ENCODE data around the gene NRP1. TPM values are rescaled to one million over a fixed set of nuclear protein-coding genes. Genes with fewer than 3 reads are reported as not detected.

The NRP1 gene
- total RNA-seq, 2 donors from 2014 or later: 23.0 to 37.1 TPM

DNA sequence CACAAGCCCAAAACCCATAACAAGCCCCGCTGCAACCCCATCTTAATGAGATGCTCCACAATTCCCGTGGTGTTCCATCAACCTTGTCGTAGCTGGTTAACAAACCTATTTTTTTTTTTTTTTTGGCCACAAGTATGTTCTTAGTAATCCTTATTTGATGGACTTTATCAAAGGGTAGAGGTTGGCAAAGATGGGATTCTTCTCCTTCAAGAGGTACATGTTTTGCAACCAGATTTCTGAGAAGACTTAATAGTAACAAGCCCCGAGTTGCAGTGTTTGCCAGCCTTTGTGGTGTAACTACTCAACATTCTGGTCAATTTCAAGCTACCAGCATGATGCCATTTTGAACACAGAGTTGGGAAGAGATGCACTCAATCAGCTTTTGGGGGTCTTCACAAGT, 181.7 kb downstream of the NRP1 start:
- 97% methylated on average over 4 of the region's 4 CpGs for WGBS
- intact Hi-C loops (cut with DNase I): no loop called here
- peaks cover 3% of the 10 kb centered on the region for H3K4me1 ChIP-seq (replicated peaks)
- DNase-seq (ENCODE audit: low spot score): no peak
- no peak overlapping the region for H3K27ac ChIP-seq
- H3K4me3 ChIP-seq: no peak overlapping the region
- no peaks in the 10 kb centered on the region for H3K36me3 ChIP-seq
- H3K27me3 ChIP-seq (replicated peaks; ENCODE audit: insufficient read depth): no peaks in the 10 kb centered on the region
- no peaks in the 10 kb centered on the region for H3K9me3 ChIP-seq
- TF ChIP-seq POLR2AphosphoS5 (IDR thresholded peaks at IDR 0.05) (no peak), CTCF (IDR thresholded peaks at IDR 0.05) (no peak), POLR2A (IDR thresholded peaks at IDR 0.05) (no peak)

- Histone ChIP-seq H3K27ac (no peak overlapping the region), H3K9me3 (no peaks in the 10 kb centered on the region), H3K36me3 (no peaks in the 10 kb centered on the region), H3K4me1 (replicated peaks) (peaks cover 3% of the 10 kb centered on the region), H3K4me3 (no peak overlapping the region), H3K27me3 (replicated peaks; ENCODE audit: insufficient read depth) (no peaks in the 10 kb centered on the region)
- TF ChIP-seq POLR2A (IDR thresholded peaks at IDR 0.05) (no peak), CTCF (IDR thresholded peaks at IDR 0.05) (no peak), POLR2AphosphoS5 (IDR thresholded peaks at IDR 0.05) (no peak)
- WGBS: 71% methylated on average over 7 of the region's 7 CpGs
- intact Hi-C loops (cut with DNase I): no loop called here
- no peak for DNase-seq (ENCODE audit: low spot score)
Measured at GRCh38 chr10:33152146-33152545, 182.3 kb downstream of the NRP1 start.

- Histone ChIP-seq H3K4me1 (replicated peaks) (peaks cover 3% of the 10 kb centered on the region), H3K27ac (no peak overlapping the region), H3K36me3 (no peaks in the 10 kb centered on the region), H3K4me3 (no peak overlapping the region), H3K27me3 (replicated peaks; ENCODE audit: insufficient read depth) (no peaks in the 10 kb centered on the region), H3K9me3 (no peaks in the 10 kb centered on the region)
- intact Hi-C loops (cut with DNase I): no loop called here
- DNase-seq (ENCODE audit: low spot score): no peak
- WGBS: 93% methylated on average over 3 of the region's 3 CpGs
- TF ChIP-seq POLR2AphosphoS5 (IDR thresholded peaks at IDR 0.05) (no peak), POLR2A (IDR thresholded peaks at IDR 0.05) (no peak), CTCF (IDR thresholded peaks at IDR 0.05) (no peak)
Measured at GRCh38 chr10:33151344-33151864, 183.1 kb downstream of the NRP1 start.

GRCh38 chr10:33150889-33151288, 183.6 kb downstream of the NRP1 start:
- Histone ChIP-seq H3K4me1 (replicated peaks) (peaks cover 3% of the 10 kb centered on the region), H3K36me3 (no peaks in the 10 kb centered on the region), H3K27ac (no peak overlapping the region), H3K4me3 (no peak overlapping the region), H3K9me3 (no peaks in the 10 kb centered on the region), H3K27me3 (replicated peaks; ENCODE audit: insufficient read depth) (no peaks in the 10 kb centered on the region)
- DNase-seq (ENCODE audit: low spot score): no peak
- no peak for TF ChIP-seq POLR2AphosphoS5 (IDR thresholded peaks at IDR 0.05)
- TF ChIP-seq CTCF (IDR thresholded peaks at IDR 0.05): no peak
- no peak for TF ChIP-seq POLR2A (IDR thresholded peaks at IDR 0.05)
- intact Hi-C loops (cut with DNase I): no loop called here
- WGBS: 64% methylated on average over 1 of the region's 1 CpG

DNA sequence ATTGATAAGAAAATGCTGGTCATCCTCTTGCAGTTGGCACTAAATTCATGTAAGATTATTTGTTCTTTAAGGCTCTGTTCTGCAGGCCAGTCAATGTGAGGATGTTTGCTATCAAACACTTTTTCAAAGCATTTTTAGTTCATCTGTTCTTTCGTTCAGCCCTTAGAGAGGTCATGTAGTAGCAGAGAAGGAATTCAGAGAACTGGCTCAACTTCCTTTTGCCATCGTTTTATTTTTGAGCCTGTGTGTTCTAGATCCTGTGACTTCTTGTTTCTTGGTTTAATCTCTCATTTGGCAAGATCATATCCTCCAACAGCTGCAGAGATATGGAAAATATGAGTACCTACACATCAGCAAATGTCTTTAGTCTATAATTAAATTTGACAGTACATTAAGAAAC, 184.3 kb downstream of the NRP1 start:
- Histone ChIP-seq H3K4me1 (replicated peaks) (no peaks in the 10 kb centered on the region), H3K27ac (no peak overlapping the region), H3K27me3 (replicated peaks; ENCODE audit: insufficient read depth) (no peaks in the 10 kb centered on the region), H3K4me3 (no peak overlapping the region), H3K36me3 (no peaks in the 10 kb centered on the region), H3K9me3 (no peaks in the 10 kb centered on the region)
- WGBS: 52% methylated on average over 2 of the region's 2 CpGs
- intact Hi-C loops (cut with DNase I): no loop called here
- no peak for DNase-seq (ENCODE audit: low spot score)
- TF ChIP-seq POLR2A (IDR thresholded peaks at IDR 0.05) (no peak), CTCF (IDR thresholded peaks at IDR 0.05) (no peak), POLR2AphosphoS5 (IDR thresholded peaks at IDR 0.05) (no peak)
